ENCODE results near the gene ZBTB24.

ZBTB24 gene

GRCh38 chr6:109458774-109459531, 24.1 kb downstream of the ZBTB24 start:
- H3K27me3 ChIP-seq (ENCODE audit: insufficient read depth, low read length, poor library complexity): no peaks in the 10 kb centered on the region
- no peaks in the 10 kb centered on the region for H3K9me3 ChIP-seq (ENCODE audit: insufficient read depth, low read length, severe bottlenecking)
- H3K4me1 ChIP-seq (ENCODE audit: insufficient read depth, low read length): peaks cover 20% of the 10 kb centered on the region
- H3K27ac ChIP-seq (ENCODE audit: low read length): no peak overlapping the region
- 0 out of 2 replicates have a peak, but pooled peaks cover 4% of the 10 kb centered on the region for H4K20me1 ChIP-seq (ENCODE audit: insufficient read depth, low read length)
- no peak for DNase-seq
- no peak overlapping the region for H3K4me3 ChIP-seq (ENCODE audit: low read depth in 1 of 2, low read length in 2 of 2)
- H3K79me2 ChIP-seq (ENCODE audit: insufficient read depth, low read length): no peaks in the 10 kb centered on the region
- no peak for TF ChIP-seq CTCF (IDR thresholded peaks at IDR 0.05; ENCODE audit: borderline replicate concordance, extremely low read depth, low read length, poor library complexity, severe bottlenecking)
- TF ChIP-seq EZH2 (IDR thresholded peaks at IDR 0.05; ENCODE audit: borderline replicate concordance, low read depth, low read length, severe bottlenecking): no peak
- H3K9ac ChIP-seq (ENCODE audit: low read depth, low read length): no peak overlapping the region
- H2AFZ ChIP-seq (ENCODE audit: low read depth, low read length): no peak overlapping the region
- H3K4me2 ChIP-seq (ENCODE audit: insufficient read depth, low read length): no peak overlapping the region
- no peak for ATAC-seq (ENCODE audit: insufficient read depth, low read depth)
- peaks cover 38% of the 10 kb centered on the region for H3K36me3 ChIP-seq (ENCODE audit: insufficient read depth, low read length)

GRCh38 chr6:109457562-109457996, 25.4 kb downstream of the ZBTB24 start:
- Histone ChIP-seq H3K9me3 (ENCODE audit: insufficient read depth, low read length, severe bottlenecking) (no peaks in the 10 kb centered on the region), H3K27me3 (ENCODE audit: insufficient read depth, low read length, poor library complexity) (no peaks in the 10 kb centered on the region), H3K4me2 (ENCODE audit: insufficient read depth, low read length) (no peak overlapping the region), H3K27ac (ENCODE audit: low read length) (no peak overlapping the region), H3K4me3 (ENCODE audit: low read depth in 1 of 2, low read length in 2 of 2) (no peak overlapping the region), H3K79me2 (ENCODE audit: insufficient read depth, low read length) (0 out of 2 replicates have a peak, but pooled peaks cover 2% of the 10 kb centered on the region), H3K9ac (ENCODE audit: low read depth, low read length) (no peak overlapping the region), H4K20me1 (ENCODE audit: insufficient read depth, low read length) (peaks cover 13% of the 10 kb centered on the region; the same call in 1 of the 2 replicates), H2AFZ (ENCODE audit: low read depth, low read length) (no peak overlapping the region), H3K4me1 (ENCODE audit: insufficient read depth, low read length) (peaks cover 29% of the 10 kb centered on the region), H3K36me3 (ENCODE audit: insufficient read depth, low read length) (peaks cover 37% of the 10 kb centered on the region)
- no peak for DNase-seq
- TF ChIP-seq EZH2 (IDR thresholded peaks at IDR 0.05; ENCODE audit: borderline replicate concordance, low read depth, low read length, severe bottlenecking) (no peak), CTCF (IDR thresholded peaks at IDR 0.05; ENCODE audit: borderline replicate concordance, extremely low read depth, low read length, poor library complexity, severe bottlenecking) (no peak)
- no peak for ATAC-seq (ENCODE audit: insufficient read depth, low read depth)

- H3K4me3 ChIP-seq (ENCODE audit: low read depth in 1 of 2, low read length in 2 of 2): no peak overlapping the region
- H3K79me2 ChIP-seq (ENCODE audit: insufficient read depth, low read length): 0 out of 2 replicates have a peak, but pooled peaks cover 2% of the 10 kb centered on the region
- no peaks in the 10 kb centered on the region for H3K9me3 ChIP-seq (ENCODE audit: insufficient read depth, low read length, severe bottlenecking)
- H3K36me3 ChIP-seq (ENCODE audit: insufficient read depth, low read length): peaks cover 37% of the 10 kb centered on the region
- ATAC-seq (ENCODE audit: insufficient read depth, low read depth): no peak
- H2AFZ ChIP-seq (ENCODE audit: low read depth, low read length): no peak overlapping the region
- H3K27ac ChIP-seq (ENCODE audit: low read length): no peak overlapping the region
- DNase-seq: no peak
- no peaks in the 10 kb centered on the region for H3K27me3 ChIP-seq (ENCODE audit: insufficient read depth, low read length, poor library complexity)
- H4K20me1 ChIP-seq (ENCODE audit: insufficient read depth, low read length): peaks cover 13% of the 10 kb centered on the region; the same call in 1 of the 2 replicates
- TF ChIP-seq CTCF (IDR thresholded peaks at IDR 0.05; ENCODE audit: borderline replicate concordance, extremely low read depth, low read length, poor library complexity, severe bottlenecking): no peak
- no peak for TF ChIP-seq EZH2 (IDR thresholded peaks at IDR 0.05; ENCODE audit: borderline replicate concordance, low read depth, low read length, severe bottlenecking)
- H3K4me2 ChIP-seq (ENCODE audit: insufficient read depth, low read length): peak overlapping the region; percentile 94
- H3K4me1 ChIP-seq (ENCODE audit: insufficient read depth, low read length): peaks cover 29% of the 10 kb centered on the region
- no peak overlapping the region for H3K9ac ChIP-seq (ENCODE audit: low read depth, low read length)
These were observed 26.1 kb downstream of the ZBTB24 start for GRCh38 chr6:109456710-109457561.
